Measurements from ENCODE around the gene LBR. TPM values are rescaled to one million over a fixed set of nuclear protein-coding genes. Genes with fewer than 3 reads are reported as not detected.

LBR gene
- total and polyA plus RNA-seq, 3 donors from 2014 or later = 31.7 to 40.3 (median 39.9) TPM

DNA sequence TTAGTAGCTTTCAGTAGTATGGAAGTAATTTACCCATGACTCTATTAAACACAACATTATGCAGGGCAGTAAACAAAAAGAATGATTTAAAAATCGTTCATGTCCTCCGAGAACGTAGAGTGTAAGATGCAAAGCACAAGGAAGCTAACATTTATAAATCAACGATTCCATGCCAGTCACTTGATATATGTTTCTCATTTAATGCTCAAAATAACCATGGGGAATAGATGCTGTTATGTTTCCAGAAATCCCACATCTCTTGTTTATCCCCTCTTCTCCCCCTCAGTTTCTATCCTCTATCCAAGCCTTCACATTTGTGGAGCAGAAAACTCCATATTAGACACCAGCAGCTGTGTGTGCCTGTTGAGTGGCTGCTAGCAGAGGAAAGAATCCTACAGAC is 52.8 kb downstream of the LBR start:
- Histone ChIP-seq H3K27ac (no peak overlapping the region), H3K9me3 (no peaks in the 10 kb centered on the region)
- WGBS, 2 donors = 86 to 88% methylated on average over 4 of the region's 4 CpGs

DNA sequence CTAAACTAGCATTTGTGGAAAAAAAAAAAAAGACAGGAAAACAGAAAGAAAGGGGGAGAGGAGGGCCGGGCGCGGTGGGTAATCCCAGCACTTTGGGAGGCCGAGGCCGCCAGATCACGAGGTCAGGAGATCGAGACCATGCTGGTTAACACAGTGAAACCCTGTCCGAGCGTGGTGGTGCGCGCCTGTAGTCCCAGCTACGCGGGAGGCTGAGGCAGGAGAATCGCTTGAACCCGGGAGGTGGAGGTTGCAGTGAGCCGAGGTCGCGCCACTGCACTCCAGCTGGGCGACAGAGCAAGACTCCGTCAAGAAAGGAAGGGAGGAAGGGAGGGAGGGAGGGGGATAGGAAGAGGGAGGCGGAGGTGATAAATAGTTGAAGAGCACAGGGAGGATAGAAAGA is 54.7 kb downstream of the LBR start:
- H3K27ac ChIP-seq = no peak overlapping the region
- H3K4me3 ChIP-seq = no peak overlapping the region
- no peaks in the 10 kb centered on the region for H3K27me3 ChIP-seq
- intact Hi-C loops (cut with DNase I; ENCODE audit: low total_unique reads) = no loop called here
- DNase-seq = no peak
- H3K9me3 ChIP-seq = no peaks in the 10 kb centered on the region
- 60 to 68% methylated on average over 21 of the region's 21 CpGs for WGBS, 2 donors
- H3K36me3 ChIP-seq (ENCODE audit: low read depth, missing control alignments) = no peaks in the 10 kb centered on the region
- no peaks in the 10 kb centered on the region for H3K4me1 ChIP-seq
- TF ChIP-seq POLR2A (IDR thresholded peaks at IDR 0.05) = no peak
- TF ChIP-seq, protein P1, sequence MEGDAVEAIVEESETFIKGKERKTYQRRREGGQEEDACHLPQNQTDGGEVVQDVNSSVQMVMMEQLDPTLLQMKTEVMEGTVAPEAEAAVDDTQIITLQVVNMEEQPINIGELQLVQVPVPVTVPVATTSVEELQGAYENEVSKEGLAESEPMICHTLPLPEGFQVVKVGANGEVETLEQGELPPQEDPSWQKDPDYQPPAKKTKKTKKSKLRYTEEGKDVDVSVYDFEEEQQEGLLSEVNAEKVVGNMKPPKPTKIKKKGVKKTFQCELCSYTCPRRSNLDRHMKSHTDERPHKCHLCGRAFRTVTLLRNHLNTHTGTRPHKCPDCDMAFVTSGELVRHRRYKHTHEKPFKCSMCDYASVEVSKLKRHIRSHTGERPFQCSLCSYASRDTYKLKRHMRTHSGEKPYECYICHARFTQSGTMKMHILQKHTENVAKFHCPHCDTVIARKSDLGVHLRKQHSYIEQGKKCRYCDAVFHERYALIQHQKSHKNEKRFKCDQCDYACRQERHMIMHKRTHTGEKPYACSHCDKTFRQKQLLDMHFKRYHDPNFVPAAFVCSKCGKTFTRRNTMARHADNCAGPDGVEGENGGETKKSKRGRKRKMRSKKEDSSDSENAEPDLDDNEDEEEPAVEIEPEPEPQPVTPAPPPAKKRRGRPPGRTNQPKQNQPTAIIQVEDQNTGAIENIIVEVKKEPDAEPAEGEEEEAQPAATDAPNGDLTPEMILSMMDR (IDR thresholded peaks at IDR 0.05) = no peak

More for the DNA sequence above, 52.8 kb downstream of the LBR start:
- intact Hi-C loops (cut with DNase I; ENCODE audit: low total_unique reads) = no loop called here
- Histone ChIP-seq H3K4me3 (no peak overlapping the region), H3K27me3 (no peaks in the 10 kb centered on the region), H3K36me3 (ENCODE audit: low read depth, missing control alignments) (no peaks in the 10 kb centered on the region), H3K4me1 (no peaks in the 10 kb centered on the region)
- DNase-seq = no peak
- TF ChIP-seq POLR2A (IDR thresholded peaks at IDR 0.05) = no peak
- TF ChIP-seq, protein P1 (IDR thresholded peaks at IDR 0.05) = no peak

DNA sequence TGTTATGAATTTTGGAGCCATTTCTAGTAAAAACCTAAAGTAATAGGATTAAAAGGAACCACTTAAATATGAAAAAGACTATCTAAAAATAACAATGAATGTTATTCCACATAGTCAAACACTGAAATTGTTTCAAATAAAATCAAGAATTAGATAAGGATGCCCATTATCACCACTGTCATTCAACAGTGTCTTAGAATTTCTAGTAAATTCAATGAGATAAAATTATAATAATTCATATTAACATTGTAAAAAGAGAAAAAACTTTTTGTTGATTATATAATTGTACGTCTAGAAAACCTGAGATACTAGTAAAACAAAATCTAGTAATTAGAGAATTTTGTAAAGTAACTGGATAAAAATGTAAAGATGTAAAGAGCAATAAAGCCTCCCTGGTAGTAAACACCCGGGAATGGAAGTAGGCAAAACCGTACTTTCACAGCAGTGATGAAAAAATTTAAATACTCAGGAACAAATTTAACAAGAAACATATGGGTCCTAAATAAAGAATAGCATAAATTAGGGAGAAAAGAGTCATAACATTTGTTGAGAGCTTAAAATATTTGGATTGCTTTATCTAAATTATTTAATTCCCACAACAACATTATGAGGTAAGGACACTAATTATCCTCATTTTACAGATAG is 56.4 kb downstream of the LBR start:
- 62 to 65% methylated on average over 3 of the region's 3 CpGs for WGBS, 2 donors
- TF ChIP-seq, protein P1 (IDR thresholded peaks at IDR 0.05) = no peak
- no peak for TF ChIP-seq POLR2A (IDR thresholded peaks at IDR 0.05)
- no peaks in the 10 kb centered on the region for H3K27me3 ChIP-seq
- H3K9me3 ChIP-seq = no peaks in the 10 kb centered on the region
- H3K36me3 ChIP-seq (ENCODE audit: low read depth, missing control alignments) = no peaks in the 10 kb centered on the region
- DNase-seq = no peak
- H3K27ac ChIP-seq = no peak overlapping the region
- no peaks in the 10 kb centered on the region for H3K4me1 ChIP-seq
- H3K4me3 ChIP-seq = no peak overlapping the region
- intact Hi-C loops (cut with DNase I; ENCODE audit: low total_unique reads) = no loop called here

DNA sequence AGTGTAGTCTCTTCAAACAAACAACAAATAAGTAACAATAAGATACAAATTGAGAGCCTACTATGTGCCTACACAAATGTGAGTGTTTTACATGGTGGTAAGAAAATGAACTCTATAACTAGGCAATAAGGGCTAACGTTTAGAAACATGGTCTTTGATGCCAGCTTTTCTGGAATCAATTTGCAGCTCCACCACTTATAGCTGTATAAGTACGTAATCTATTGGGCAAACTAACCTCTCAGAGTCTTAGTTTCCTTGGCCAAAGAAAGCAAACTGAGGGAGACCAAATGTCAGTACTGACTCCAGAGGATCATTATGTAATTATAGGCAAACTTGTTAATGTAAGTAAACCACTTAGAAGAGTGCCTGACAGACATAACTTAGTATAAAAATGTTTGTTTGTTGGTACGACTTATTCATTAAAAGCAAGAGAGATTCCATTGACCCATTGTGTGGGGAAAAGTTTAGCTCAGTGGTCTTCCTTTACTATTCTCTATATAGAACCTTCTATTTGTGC is 59.7 kb downstream of the LBR start:
- TF ChIP-seq, protein P1 (IDR thresholded peaks at IDR 0.05) = no peak
- TF ChIP-seq POLR2A (IDR thresholded peaks at IDR 0.05) = no peak
- Histone ChIP-seq H3K27ac (no peak overlapping the region), H3K36me3 (ENCODE audit: low read depth, missing control alignments) (no peaks in the 10 kb centered on the region), H3K9me3 (no peaks in the 10 kb centered on the region), H3K4me1 (no peaks in the 10 kb centered on the region), H3K4me3 (no peak overlapping the region), H3K27me3 (no peaks in the 10 kb centered on the region)
- DNase-seq = no peak
- 86 to 96% methylated on average over 3 of the region's 3 CpGs for WGBS, 2 donors
- intact Hi-C loops (cut with DNase I; ENCODE audit: low total_unique reads) = no loop called here

DNA sequence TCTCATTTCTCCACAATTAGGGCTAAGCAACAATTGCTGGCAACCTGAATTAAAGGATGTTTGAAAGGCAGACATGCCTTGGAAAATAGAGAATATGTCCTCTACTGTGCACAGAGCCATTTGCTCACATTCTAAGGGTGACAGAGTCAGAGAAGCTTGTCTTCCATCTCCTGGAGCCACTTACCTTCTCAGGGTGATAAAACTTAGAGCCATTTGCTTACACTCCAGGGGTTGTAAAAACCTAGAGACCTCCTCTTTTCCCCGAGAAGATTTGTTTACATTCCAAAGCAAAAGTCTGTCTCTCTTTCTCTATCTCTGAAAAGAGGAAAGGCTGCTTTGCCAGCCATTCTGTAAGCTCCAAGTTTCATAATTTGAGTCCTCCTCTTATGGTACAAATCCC is 61.3 kb downstream of the LBR start:
- DNase-seq = no peak
- no peak overlapping the region for H3K27ac ChIP-seq
- no peaks in the 10 kb centered on the region for H3K36me3 ChIP-seq (ENCODE audit: low read depth, missing control alignments)
- H3K27me3 ChIP-seq = no peaks in the 10 kb centered on the region
- intact Hi-C loops (cut with DNase I; ENCODE audit: low total_unique reads) = no loop called here
- TF ChIP-seq, protein P1 (IDR thresholded peaks at IDR 0.05) = no peak
- no peak for TF ChIP-seq POLR2A (IDR thresholded peaks at IDR 0.05)
- 23 to 48% methylated on average over 1 of the region's 1 CpG for WGBS, 2 donors
- no peak overlapping the region for H3K4me3 ChIP-seq
- no peaks in the 10 kb centered on the region for H3K4me1 ChIP-seq
- H3K9me3 ChIP-seq = no peaks in the 10 kb centered on the region
